Hindlimb muscle (tissue), 1 donor: ENCODE results near the gene RNF186. TPM values are rescaled to one million over a fixed set of nuclear protein-coding genes. Genes with fewer than 3 reads are reported as not detected.
A peak's percentile ranks its signal among the peaks of the same experiment; 100 is the strongest.
"Not testable (repeated sequence)": the region's sequence is repeated elsewhere in the genome, so short reads cannot be mapped to it uniquely, and the experiment has no call there.

ENCODE experiments used
- DNase-seq: peaks from one replicate; pipeline ENCODE4 v3.0.0-alpha.2; 2013
- polyA plus RNA-seq: library from polyadenylated mRNA; unstranded; fragments of 120-200 nt; gene quantifications from one replicate; pipeline ENCODE4 v1.2.1, GENCODE V29; 2013; ENCODE audit not compliant: insufficient read length

Gene RNF186
- polyA plus RNA-seq, 1 donor: not detected

- no peak for DNase-seq
These were observed 9.0 kb upstream of the RNF186 start for GRCh38 chr1:19824036-19824435.

DNA sequence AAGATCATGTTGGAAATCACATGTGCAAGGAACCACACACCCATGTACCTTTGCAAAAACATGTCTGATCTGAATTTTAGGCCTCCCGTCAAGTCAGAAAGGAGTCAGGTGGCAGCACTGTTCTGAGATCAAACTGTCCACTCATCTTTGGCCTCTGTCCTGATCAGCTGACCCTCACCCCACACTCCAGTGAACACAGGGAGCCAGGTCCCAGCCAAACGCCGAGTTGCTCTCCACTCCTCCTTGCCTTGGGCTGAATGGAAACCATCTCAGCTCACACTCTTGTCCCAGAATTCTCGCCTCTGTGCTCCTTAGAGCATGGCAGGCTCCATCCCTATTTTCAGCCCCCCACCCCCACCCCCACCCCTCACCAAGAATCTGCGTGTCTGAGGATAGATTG, 4.6 kb upstream of the RNF186 start:
- DNase-seq: no peak

- no peak for DNase-seq
These were observed 3.2 kb upstream of the RNF186 start for GRCh38 chr1:19818324-19818723.

GRCh38 chr1:19817160-19817559, 2.1 kb upstream of the RNF186 start:
- no peak for DNase-seq

GRCh38 chr1:19816737-19817086, 1.6 kb upstream of the RNF186 start:
- DNase-seq: not testable (repeated sequence)

GRCh38 chr1:19815801-19816736, 986 bp upstream of the RNF186 start:
- DNase-seq: no peak

DNA sequence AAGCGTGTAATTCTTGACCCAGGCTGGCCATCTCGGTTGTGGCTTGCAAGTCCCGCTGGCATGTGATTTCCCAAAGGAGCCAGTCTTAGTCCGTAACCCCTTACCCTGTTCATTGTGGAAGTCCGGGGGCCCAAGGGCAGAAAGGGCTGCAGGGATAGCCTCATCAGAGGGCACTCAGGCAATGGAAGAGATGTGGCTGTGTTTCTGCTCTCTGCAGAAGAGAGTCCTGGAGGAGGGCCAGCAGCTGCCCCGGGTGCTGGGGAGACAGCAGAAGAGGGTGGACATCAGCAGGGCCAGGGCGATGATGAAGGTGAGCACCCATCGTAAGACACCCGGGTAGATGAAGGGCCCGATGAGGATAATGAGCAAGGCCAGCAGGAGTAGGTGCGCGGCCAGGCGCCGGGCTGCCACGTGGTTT, 830 bp downstream of the RNF186 start:
- no peak for DNase-seq

- no peak for DNase-seq
These were observed 1.5 kb downstream of the RNF186 start for GRCh38 chr1:19813643-19813960.

- no peak for DNase-seq
These were observed 2.0 kb downstream of the RNF186 start for GRCh38 chr1:19812875-19813642.

GRCh38 chr1:19811206-19811851, 3.8 kb downstream of the RNF186 start:
- DNase-seq: no peak

GRCh38 chr1:19809044-19809750, 5.9 kb downstream of the RNF186 start:
- no peak for DNase-seq

GRCh38 chr1:19808351-19808750, 6.7 kb downstream of the RNF186 start:
- DNase-seq: no peak

- DNase-seq: no peak
These were observed 10.2 kb downstream of the RNF186 start for GRCh38 chr1:19804831-19805251.

GRCh38 chr1:19802269-19802668, 12.8 kb downstream of the RNF186 start:
- no peak for DNase-seq

GRCh38 chr1:19800076-19800804, 14.8 kb downstream of the RNF186 start:
- peak; percentile 40 for DNase-seq

DNA sequence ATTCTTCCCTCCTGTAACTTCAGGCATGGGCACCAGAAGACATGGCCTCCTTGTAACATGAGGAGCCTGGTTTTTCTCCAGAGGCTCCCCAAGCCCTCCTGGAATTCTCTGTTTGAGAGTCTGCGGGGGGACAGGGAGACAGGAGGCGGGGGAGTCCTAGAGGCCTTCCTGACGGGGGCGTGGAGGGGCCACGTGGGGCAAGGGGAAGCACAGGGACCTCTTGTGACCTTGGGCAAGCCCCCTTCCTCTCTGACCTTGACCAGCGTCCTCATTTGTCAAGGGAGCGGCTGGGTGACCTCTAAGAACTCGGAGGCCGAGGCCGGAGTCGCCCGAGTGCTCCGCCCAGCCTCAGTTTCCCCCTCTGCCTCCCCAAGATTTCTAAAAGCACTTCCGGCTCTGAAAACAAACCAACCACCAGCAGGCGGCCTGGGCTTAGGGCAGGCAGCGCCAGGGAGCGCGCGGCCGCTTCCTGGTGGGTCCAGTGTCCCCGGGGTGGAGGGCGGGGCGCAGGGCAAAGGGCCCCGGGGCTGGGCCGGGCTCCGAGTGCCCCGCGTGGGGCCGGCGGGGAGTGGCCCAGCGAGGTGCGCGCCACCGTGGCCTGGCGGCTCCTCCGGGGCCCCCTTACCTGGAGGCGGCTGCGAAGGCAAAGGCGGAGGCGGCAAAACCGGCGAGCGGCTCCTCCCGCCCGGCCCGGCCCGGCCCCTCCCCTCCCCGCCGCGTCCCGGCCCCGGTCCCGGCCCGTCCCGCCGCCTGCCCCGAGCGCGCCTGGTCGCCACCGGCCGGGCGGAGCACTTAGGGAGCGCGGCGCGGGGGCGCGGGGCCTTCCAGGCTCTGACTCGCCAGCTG, 15.6 kb downstream of the RNF186 start, which contains the start of gene TMCO4:
TSS of gene TMCO4 (minus strand) at position 687 of the 846 bp plus-strand sequence. CDS start 19,158 bp downstream, outside the sequence.
- no peak for DNase-seq

- DNase-seq: no peak
These were observed 16.4 kb downstream of the RNF186 start for GRCh38 chr1:19798486-19799229.

- DNase-seq: no peak
These were observed 17.3 kb downstream of the RNF186 start for GRCh38 chr1:19797827-19798226.

GRCh38 chr1:19794583-19794982, 20.5 kb downstream of the RNF186 start:
- no peak for DNase-seq
